OCI-LY3 (cell line): ENCODE results near the gene ESPL1.
A peak's percentile ranks its signal among the peaks of the same experiment; 100 is the strongest.

Source experiments
- H2AFZ ChIP-seq: fragments of 200-600, 300-600 bp; shearing (Covaris generic); 2 replicates; pipeline ENCODE4 v1.6.0; 2014; ENCODE audit warnings: antibody characterized with exemption, low read depth, low read length
- H3K27ac ChIP-seq: fragments of 200-600, 300-600 bp; sonication (generic); 2 replicates; pipeline ENCODE4 v1.5.1; 2014; ENCODE audit warnings: mild to moderate bottlenecking, low read length, moderate library complexity, mixed read lengths
- H3K27me3 ChIP-seq: fragments of 200-600, 300-600 bp; sonication (generic); 2 replicates; pipeline ENCODE4 v1.6.1; 2014; ENCODE audit warnings: low read depth, low read length, mixed read lengths
- H3K36me3 ChIP-seq: fragments of 200-600, 300-600 bp; sonication (generic); replicated peaks from 2 replicates; pipeline ENCODE3; 2014; ENCODE audit warnings: low read depth, low read length, mixed read lengths
- H3K4me1 ChIP-seq: fragments of 300-600, 200-600 bp; sonication (generic); 2 replicates; pipeline ENCODE4 v1.6.1; 2014; ENCODE audit warnings: low read length, mixed read lengths
- H3K4me2 ChIP-seq: fragments of 200-600, 300-600 bp; sonication (generic); 2 replicates; pipeline ENCODE4 v1.6.1; 2014; ENCODE audit warnings: low read length, mixed read lengths
- H3K4me3 ChIP-seq: fragments of 300-600, 200-600 bp; sonication (generic); 2 replicates; pipeline ENCODE4 v1.5.1; 2014; ENCODE audit warnings: antibody characterized with exemption, mild to moderate bottlenecking, low read length, moderate library complexity
- H3K79me2 ChIP-seq: fragments of 300-600, 200-600 bp; shearing (Covaris generic); 2 replicates; pipeline ENCODE4 v1.6.1; 2014; ENCODE audit warnings: mild to moderate bottlenecking, low read length, mixed read lengths
- H3K9ac ChIP-seq: fragments of 300-600, 200-600 bp; shearing (Covaris generic); 2 replicates; pipeline ENCODE4 v1.6.0; 2014; ENCODE audit warnings: mild to moderate bottlenecking, low read length, moderate library complexity
- H3K9me3 ChIP-seq: fragments of 200-600, 300-600 bp; shearing (Covaris generic); 2 replicates; pipeline ENCODE4 v1.6.1; 2014; ENCODE audit warnings: low read length, mixed read lengths; ENCODE audit not compliant: insufficient read depth
- H4K20me1 ChIP-seq: fragments of 200-600, 300-600 bp; sonication (generic); 2 replicates; pipeline ENCODE4 v1.6.1; 2016; ENCODE audit warnings: low read length, mixed read lengths; ENCODE audit not compliant: insufficient read depth
- CTCF ChIP-seq: fragments of 200-600, 300-600 bp; sonication (generic); IDR thresholded peaks from 2 replicates; pipeline ENCODE4 v1.5.1; 2014; ENCODE audit warnings: antibody characterized with exemption, low read length, low read depth
- EZH2phosphoT487 ChIP-seq: fragments of 200-600 bp; shearing (Covaris generic); IDR thresholded peaks from 2 replicates; pipeline ENCODE4 v1.6.1; 2018; ENCODE audit warnings: antibody characterized with exemption, mixed run types, low read depth

ESPL1 gene

GRCh38 chr12:53336181-53336681, 68.1 kb downstream of the ESPL1 start, which contains the start of gene SP7:
Gene SP7, minus strand, starts transcription at chr12:53336354. Its CDS starts 708 bp downstream, at chr12:53335646.
- no peak within 1 kb of the TSS for H2AFZ ChIP-seq
- no peaks in the 10 kb centered on the region for H3K9me3 ChIP-seq
- H3K27ac ChIP-seq: no peak within 1 kb of the TSS
- no peak within 1 kb of the TSS for H3K9ac ChIP-seq
- 0 out of 2 replicates have a peak, but pooled peaks have one; percentile 34 for TF ChIP-seq EZH2phosphoT487
- TF ChIP-seq CTCF: no peak
- peaks cover 56% of the 10 kb centered on the region for H3K27me3 ChIP-seq
- peak within 1 kb of the TSS; percentile 62 for H3K4me2 ChIP-seq
- H3K4me1 ChIP-seq: peaks cover 6% of the 10 kb centered on the region; the same call in 1 of the 2 replicates
- peak within 1 kb of the TSS; percentile 39 for H3K4me3 ChIP-seq
- H3K36me3 ChIP-seq: no peaks in the 10 kb centered on the region
- H4K20me1 ChIP-seq: no peaks in the 10 kb centered on the region
- no peaks in the 10 kb centered on the region for H3K79me2 ChIP-seq

GRCh38 chr12:53338017-53338416, 69.9 kb downstream of the ESPL1 start:
- H3K27ac ChIP-seq: no peak overlapping the region
- H3K36me3 ChIP-seq: no peaks in the 10 kb centered on the region
- no peaks in the 10 kb centered on the region for H3K79me2 ChIP-seq
- H2AFZ ChIP-seq: no peak overlapping the region
- no peak overlapping the region for H3K4me2 ChIP-seq
- H3K27me3 ChIP-seq: peaks cover 58% of the 10 kb centered on the region
- H3K9me3 ChIP-seq: no peaks in the 10 kb centered on the region
- H4K20me1 ChIP-seq: no peaks in the 10 kb centered on the region
- TF ChIP-seq EZH2phosphoT487 (no peak), CTCF (no peak)
- H3K4me3 ChIP-seq: no peak overlapping the region
- H3K9ac ChIP-seq: no peak overlapping the region
- peaks cover 6% of the 10 kb centered on the region; the same call in 1 of the 2 replicates for H3K4me1 ChIP-seq

- H3K79me2 ChIP-seq: no peaks in the 10 kb centered on the region
- no peaks in the 10 kb centered on the region for H3K36me3 ChIP-seq
- no peaks in the 10 kb centered on the region for H3K9me3 ChIP-seq
- H3K9ac ChIP-seq: no peak overlapping the region
- no peak overlapping the region for H3K4me2 ChIP-seq
- H3K4me3 ChIP-seq: no peak overlapping the region
- H3K4me1 ChIP-seq: peaks cover 6% of the 10 kb centered on the region; the same call in 1 of the 2 replicates
- H3K27ac ChIP-seq: no peak overlapping the region
- no peak for TF ChIP-seq CTCF
- TF ChIP-seq EZH2phosphoT487: no peak
- H4K20me1 ChIP-seq: no peaks in the 10 kb centered on the region
- H2AFZ ChIP-seq: no peak overlapping the region
- peaks cover 58% of the 10 kb centered on the region for H3K27me3 ChIP-seq
Observed at GRCh38 chr12:53338916-53339315, 70.8 kb downstream of the ESPL1 start.

- Histone ChIP-seq H2AFZ (no peak overlapping the region), H3K79me2 (no peaks in the 10 kb centered on the region), H3K4me2 (no peak overlapping the region), H3K9ac (no peak overlapping the region), H3K27me3 (peaks cover 61% of the 10 kb centered on the region), H3K27ac (no peak overlapping the region), H3K9me3 (no peaks in the 10 kb centered on the region), H4K20me1 (no peaks in the 10 kb centered on the region), H3K4me3 (no peak overlapping the region), H3K36me3 (no peaks in the 10 kb centered on the region), H3K4me1 (peaks cover 13% of the 10 kb centered on the region; the same call in 1 of the 2 replicates)
- no peak for TF ChIP-seq EZH2phosphoT487
- TF ChIP-seq CTCF: no peak
Observed at GRCh38 chr12:53340398-53340797, 72.3 kb downstream of the ESPL1 start.
